Measurements from ENCODE around the gene GLB1L2.

DNA sequence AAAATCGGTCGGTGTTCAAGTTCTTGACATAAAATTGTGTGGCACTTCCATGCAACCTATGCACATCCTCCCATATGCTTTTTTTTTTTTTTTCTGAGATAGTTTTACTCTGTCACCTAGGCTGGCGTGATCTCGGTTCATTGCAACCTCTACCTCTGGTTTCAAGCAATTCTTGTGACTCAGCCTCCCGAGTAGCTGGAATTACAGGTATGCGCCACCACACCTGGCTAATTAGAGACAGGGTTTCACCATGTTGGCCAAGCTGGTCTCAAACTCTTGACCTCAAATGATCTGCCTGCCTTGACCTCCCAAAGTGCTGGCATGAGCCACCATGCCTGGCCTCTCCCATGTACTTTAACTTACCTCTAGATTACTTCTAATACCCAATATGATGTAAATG is 40.6 kb upstream of the GLB1L2 start:
- TF ChIP-seq, protein P1, sequence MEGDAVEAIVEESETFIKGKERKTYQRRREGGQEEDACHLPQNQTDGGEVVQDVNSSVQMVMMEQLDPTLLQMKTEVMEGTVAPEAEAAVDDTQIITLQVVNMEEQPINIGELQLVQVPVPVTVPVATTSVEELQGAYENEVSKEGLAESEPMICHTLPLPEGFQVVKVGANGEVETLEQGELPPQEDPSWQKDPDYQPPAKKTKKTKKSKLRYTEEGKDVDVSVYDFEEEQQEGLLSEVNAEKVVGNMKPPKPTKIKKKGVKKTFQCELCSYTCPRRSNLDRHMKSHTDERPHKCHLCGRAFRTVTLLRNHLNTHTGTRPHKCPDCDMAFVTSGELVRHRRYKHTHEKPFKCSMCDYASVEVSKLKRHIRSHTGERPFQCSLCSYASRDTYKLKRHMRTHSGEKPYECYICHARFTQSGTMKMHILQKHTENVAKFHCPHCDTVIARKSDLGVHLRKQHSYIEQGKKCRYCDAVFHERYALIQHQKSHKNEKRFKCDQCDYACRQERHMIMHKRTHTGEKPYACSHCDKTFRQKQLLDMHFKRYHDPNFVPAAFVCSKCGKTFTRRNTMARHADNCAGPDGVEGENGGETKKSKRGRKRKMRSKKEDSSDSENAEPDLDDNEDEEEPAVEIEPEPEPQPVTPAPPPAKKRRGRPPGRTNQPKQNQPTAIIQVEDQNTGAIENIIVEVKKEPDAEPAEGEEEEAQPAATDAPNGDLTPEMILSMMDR (IDR thresholded peaks at IDR 0.05; ENCODE audit: borderline replicate concordance, extremely low read depth, low read length, poor library complexity, severe bottlenecking) = no peak
- TF ChIP-seq EZH2 (IDR thresholded peaks at IDR 0.05; ENCODE audit: borderline replicate concordance, low read depth, low read length, severe bottlenecking) = no peak

All from DND-41 (cell line).